ENCODE measurements around the gene TMA7B. TPM values are rescaled to one million over a fixed set of nuclear protein-coding genes. Genes with fewer than 3 reads are reported as not detected.

The TMA7B gene
- total and polyA plus RNA-seq, 2 donors (not counting 1 experiment from before 2014, with no cell fraction given), result 0.85 to 1.4 TPM

DNA sequence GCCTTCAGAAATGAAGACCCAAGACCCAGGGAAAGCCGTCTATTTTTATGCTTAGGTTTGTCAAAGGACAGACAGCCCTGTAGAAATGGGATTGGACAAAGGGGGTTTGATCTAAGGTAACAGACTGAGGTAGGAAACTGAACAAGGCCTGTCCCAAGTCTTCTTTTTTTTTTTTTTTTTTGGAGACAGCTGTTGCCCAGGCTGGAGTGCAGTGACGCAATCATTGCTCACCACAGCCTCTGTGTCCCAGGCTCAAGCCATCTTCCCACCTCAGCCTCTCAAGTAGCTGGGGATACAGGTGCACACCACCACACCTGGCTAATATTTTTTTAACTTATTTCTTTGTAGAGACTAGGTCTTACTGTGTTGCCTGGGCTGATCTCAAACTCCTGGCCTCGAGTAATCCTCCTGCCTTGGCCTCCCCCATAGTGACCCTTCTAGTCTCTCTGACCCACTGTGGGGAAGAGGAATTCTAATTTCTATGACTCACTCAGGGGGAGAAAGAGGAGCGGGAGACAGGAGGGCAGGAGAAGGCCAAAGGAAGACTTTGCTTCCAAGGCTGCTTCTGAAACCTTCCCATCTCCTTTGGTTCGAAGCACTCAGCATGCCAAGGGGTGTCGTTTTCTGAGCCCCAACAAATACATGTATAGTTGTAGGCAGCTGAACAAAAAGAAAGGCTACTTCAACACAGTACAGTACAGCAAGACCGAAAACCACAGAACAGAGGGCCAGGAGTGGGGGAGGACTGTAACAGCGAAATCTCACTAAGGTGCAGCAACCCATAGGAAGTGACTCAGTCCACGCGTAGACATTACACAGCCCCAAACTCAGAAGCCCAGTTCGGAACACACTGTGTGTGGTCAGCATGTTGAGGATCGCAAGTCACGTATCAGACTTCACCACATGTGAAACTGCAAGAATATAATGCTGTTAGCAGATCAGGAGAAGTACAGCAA lies 872 bp downstream of the TMA7B start:
- intact Hi-C loops (cut with micrococcal nuclease), result no loop called here
- ChIA-PET POLR2A (no interaction called here), CTCF (interaction anchor here (1.8 kb wide), 1 partner anchor 8 kb away, joined by 4 read pairs; no protein-coding TSS in a partner anchor)
- peaks cover 27% of the 10 kb centered on the region for H3K27me3 Mint-ChIP-seq
- H3K4me1 Mint-ChIP-seq, result peaks cover 33% of the 10 kb centered on the region
- Histone ChIP-seq H3K9me3 (ENCODE audit: control extremely low read depth in 1 of 3, control insufficient read depth in 2 of 3, insufficient read depth in 1 of 3, low read length in 2 of 3) (no peaks in the 10 kb centered on the region), H3K9ac (ENCODE audit: low read length) (no peak overlapping the region), H3K4me3 (ENCODE audit: control extremely low read depth in 1 of 5, extremely low read depth in 1 of 5, insufficient read depth in 1 of 5, low read depth in 2 of 5, low read length in 4 of 5) (no peak overlapping the region), H2AFZ (ENCODE audit: insufficient read depth, low read depth, low read length, poor library complexity, severe bottlenecking) (no peak overlapping the region), H3K79me2 (ENCODE audit: control insufficient read depth, insufficient read depth, low read length) (peaks cover 5% of the 10 kb centered on the region), H3K36me3 (replicated peaks in 1 of 2; ENCODE audit: control extremely low read depth in 1 of 2, control insufficient read depth in 1 of 2, extremely low read depth in 1 of 2, insufficient read depth in 2 of 2, low read length in 1 of 2) (peaks cover 0 to 37% of the 10 kb centered on the region in 2 experiments), H3K27ac (ENCODE audit: low read length in 2 of 2) (no peak overlapping the region), H3K4me2 (replicated peaks; ENCODE audit: low read depth, low read length, poor library complexity, severe bottlenecking) (no peak overlapping the region), H3K4me1 (ENCODE audit: control insufficient read depth in 2 of 2, insufficient read depth in 2 of 2, low read length in 2 of 2) (peaks cover 11 to 18% of the 10 kb centered on the region in 2 donors), H4K20me1 (ENCODE audit: control insufficient read depth, insufficient read depth, low read length, poor library complexity, severe bottlenecking) (no peaks in the 10 kb centered on the region), H3K27me3 (replicated peaks in 1 of 4; ENCODE audit: control extremely low read depth in 1 of 4, control insufficient read depth in 3 of 4, insufficient read depth in 4 of 4, low read length in 3 of 4) (no peaks in the 10 kb centered on the region)
- TF ChIP-seq EZH2 (IDR thresholded peaks at IDR 0.05; ENCODE audit: borderline replicate concordance, insufficient read depth, low read depth, low read length, poor library complexity, severe bottlenecking), result no peak
- TF ChIP-seq, protein P1, sequence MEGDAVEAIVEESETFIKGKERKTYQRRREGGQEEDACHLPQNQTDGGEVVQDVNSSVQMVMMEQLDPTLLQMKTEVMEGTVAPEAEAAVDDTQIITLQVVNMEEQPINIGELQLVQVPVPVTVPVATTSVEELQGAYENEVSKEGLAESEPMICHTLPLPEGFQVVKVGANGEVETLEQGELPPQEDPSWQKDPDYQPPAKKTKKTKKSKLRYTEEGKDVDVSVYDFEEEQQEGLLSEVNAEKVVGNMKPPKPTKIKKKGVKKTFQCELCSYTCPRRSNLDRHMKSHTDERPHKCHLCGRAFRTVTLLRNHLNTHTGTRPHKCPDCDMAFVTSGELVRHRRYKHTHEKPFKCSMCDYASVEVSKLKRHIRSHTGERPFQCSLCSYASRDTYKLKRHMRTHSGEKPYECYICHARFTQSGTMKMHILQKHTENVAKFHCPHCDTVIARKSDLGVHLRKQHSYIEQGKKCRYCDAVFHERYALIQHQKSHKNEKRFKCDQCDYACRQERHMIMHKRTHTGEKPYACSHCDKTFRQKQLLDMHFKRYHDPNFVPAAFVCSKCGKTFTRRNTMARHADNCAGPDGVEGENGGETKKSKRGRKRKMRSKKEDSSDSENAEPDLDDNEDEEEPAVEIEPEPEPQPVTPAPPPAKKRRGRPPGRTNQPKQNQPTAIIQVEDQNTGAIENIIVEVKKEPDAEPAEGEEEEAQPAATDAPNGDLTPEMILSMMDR (IDR thresholded peaks at IDR 0.05), result no peak
- H3K27ac Mint-ChIP-seq, result no peak overlapping the region
- ATAC-seq (ENCODE audit: low read depth) (no peak), DNase-seq (no peak)
- WGBS (ENCODE audit: insufficient coverage), result 49% methylated on average over 5 of the region's 13 CpGs
- H3K9me3 Mint-ChIP-seq (ENCODE audit: insufficient read depth), result no peaks in the 10 kb centered on the region
- no peak overlapping the region for H3K4me3 Mint-ChIP-seq

DNA sequence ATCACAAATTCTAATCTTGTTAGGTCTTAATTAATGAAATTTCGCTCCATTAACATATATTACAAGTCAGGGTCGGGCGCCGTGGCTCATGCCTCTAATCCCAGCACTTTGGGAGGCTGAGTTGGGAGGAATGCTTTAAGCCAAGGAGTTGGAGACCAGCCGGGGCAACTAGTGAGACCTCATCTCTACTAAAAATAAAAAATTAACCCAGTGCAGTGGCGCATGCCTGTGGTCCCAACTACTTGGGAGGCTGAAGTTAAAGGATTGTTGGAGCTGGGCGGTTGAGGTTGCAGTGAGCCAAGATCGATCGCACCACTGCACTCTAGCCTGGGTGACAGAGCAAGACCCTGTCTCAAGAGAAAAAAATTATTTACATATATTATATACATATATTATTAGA lies 1.9 kb downstream of the TMA7B start:
- Mint-ChIP-seq H3K9me3 (ENCODE audit: insufficient read depth) (no peaks in the 10 kb centered on the region), H3K27ac (no peak overlapping the region), H3K4me1 (peaks cover 28% of the 10 kb centered on the region), H3K4me3 (no peak overlapping the region), H3K27me3 (peaks cover 27% of the 10 kb centered on the region)
- H3K4me1 ChIP-seq (ENCODE audit: control insufficient read depth in 2 of 2, insufficient read depth in 2 of 2, low read length in 2 of 2), result peaks cover 5 to 11% of the 10 kb centered on the region in 2 donors
- no peaks in the 10 kb centered on the region for H3K9me3 ChIP-seq (ENCODE audit: control extremely low read depth in 1 of 3, control insufficient read depth in 2 of 3, insufficient read depth in 1 of 3, low read length in 2 of 3)
- ATAC-seq (ENCODE audit: low read depth) (no peak), DNase-seq (no peak)
- H3K27me3 ChIP-seq (replicated peaks in 1 of 4; ENCODE audit: control extremely low read depth in 1 of 4, control insufficient read depth in 3 of 4, insufficient read depth in 4 of 4, low read length in 3 of 4), result no peaks in the 10 kb centered on the region
- H3K27ac ChIP-seq (ENCODE audit: low read length in 2 of 2), result no peak overlapping the region
- H3K36me3 ChIP-seq (replicated peaks in 1 of 2; ENCODE audit: control extremely low read depth in 1 of 2, control insufficient read depth in 1 of 2, extremely low read depth in 1 of 2, insufficient read depth in 2 of 2, low read length in 1 of 2), result peaks cover 0 to 47% of the 10 kb centered on the region in 2 experiments
- CTCF ChIA-PET, result interaction anchor here (1.0 to 1.8 kb wide), 2 partner anchors 10 to 427 kb away, joined by 4 read pairs; no protein-coding TSS in a partner anchor
- no peak overlapping the region for H2AFZ ChIP-seq (ENCODE audit: insufficient read depth, low read depth, low read length, poor library complexity, severe bottlenecking)
- H3K79me2 ChIP-seq (ENCODE audit: control insufficient read depth, insufficient read depth, low read length), result peaks cover 5% of the 10 kb centered on the region
- no peak overlapping the region for H3K9ac ChIP-seq (ENCODE audit: low read length)
- intact Hi-C loops (cut with micrococcal nuclease), result no loop called here
- no peaks in the 10 kb centered on the region for H4K20me1 ChIP-seq (ENCODE audit: control insufficient read depth, insufficient read depth, low read length, poor library complexity, severe bottlenecking)
- WGBS (ENCODE audit: insufficient coverage), result no CpG with 5 or more reads among the region's 9 CpGs
- no peak overlapping the region for H3K4me2 ChIP-seq (replicated peaks; ENCODE audit: low read depth, low read length, poor library complexity, severe bottlenecking)
- no peak overlapping the region for H3K4me3 ChIP-seq (ENCODE audit: control extremely low read depth in 1 of 5, extremely low read depth in 1 of 5, insufficient read depth in 1 of 5, low read depth in 2 of 5, low read length in 4 of 5)
- TF ChIP-seq, protein P1 (IDR thresholded peaks at IDR 0.05), result no peak
- no peak for TF ChIP-seq EZH2 (IDR thresholded peaks at IDR 0.05; ENCODE audit: borderline replicate concordance, insufficient read depth, low read depth, low read length, poor library complexity, severe bottlenecking)
- POLR2A ChIA-PET, result no interaction called here

Data from B cell (primary cell).